Vagina (tissue), 2 donors: Measurements from ENCODE around the gene TRMT11. TPM values are rescaled to one million over a fixed set of nuclear protein-coding genes. Genes with fewer than 3 reads are reported as not detected.
"Not testable (repeated sequence)": the region's sequence is repeated elsewhere in the genome, so short reads cannot be mapped to it uniquely, and the experiment has no call there.

ENCODE experiments used
- DNase-seq, 2 donors: peaks; one replicate each; pipeline ENCODE4 v3.0.0-alpha.2; 2017; ENCODE audit errors: extremely low spot score in 2 of 2
- H3K27ac ChIP-seq: fragments of 200-600 bp; sonication (generic); one replicate; pipeline ENCODE4 v1.5.1; 2019
- H3K27me3 ChIP-seq: fragments of 200-600 bp; sonication (generic); one replicate; pipeline ENCODE4 v1.5.1; 2019
- H3K36me3 ChIP-seq, 2 donors: fragments of 200-600 bp; sonication (generic); one replicate each; pipeline ENCODE4 v1.5.1; 2017 to 2019
- H3K4me1 ChIP-seq: fragments of 200-600 bp; sonication (generic); one replicate; pipeline ENCODE4 v1.5.1; 2019
- H3K4me3 ChIP-seq, 2 donors: fragments of 200-600 bp; sonication (generic); 1 replicate in 1 of 2; 2 replicates in 1 of 2; pipeline ENCODE4 v1.5.1; 2016 to 2019
- H3K9me3 ChIP-seq: fragments of 200-600 bp; sonication (generic); one replicate; pipeline ENCODE4 v1.5.1; 2019
- POLR2A ChIP-seq, 2 donors: fragments of 450-650 bp; IDR thresholded peaks; one replicate each; pipeline ENCODE4 v1.6.1; 2017; ENCODE audit warnings: antibody characterized with exemption in 2 of 2, mild to moderate bottlenecking in 2 of 2, moderate library complexity in 2 of 2
- POLR2AphosphoS5 ChIP-seq, 2 donors: sonication (generic); formaldehyde crosslinking; IDR thresholded peaks; one replicate each; pipeline ENCODE4 v1.9.0; 2017; ENCODE audit warnings: antibody characterized with exemption in 2 of 2, mild to moderate bottlenecking in 2 of 2, low read depth in 1 of 2; ENCODE audit not compliant: insufficient read depth in 1 of 2
- intact Hi-C: fragments of 100-400 bp; cut with DNase I; formaldehyde crosslinking; loops from one replicate; pipeline ENCODE4 v1.15.1; 2023
- total RNA-seq: library from RNA; depleted of rRNA; stranded (reverse); fragments of >200 nt; gene quantifications from one replicate; pipeline ENCODE4 v1.2.3, GENCODE V29; 2016
- TF ChIP-seq, protein P1 (sequence below), 3 experiments: fragments of 450-650 bp in 2 of 3; fragments of 200-600 bp in 1 of 3; sonication (generic) in 1 of 3; IDR thresholded peaks; one replicate each; pipeline ENCODE4 v1.5.1; 2017 to 2019; ENCODE audit warnings: antibody characterized with exemption in 3 of 3, mild to moderate bottlenecking in 2 of 3, moderate library complexity in 2 of 3

TRMT11 gene
- total RNA-seq, 1 donor from 2014 or later = 28.0 TPM

DNA sequence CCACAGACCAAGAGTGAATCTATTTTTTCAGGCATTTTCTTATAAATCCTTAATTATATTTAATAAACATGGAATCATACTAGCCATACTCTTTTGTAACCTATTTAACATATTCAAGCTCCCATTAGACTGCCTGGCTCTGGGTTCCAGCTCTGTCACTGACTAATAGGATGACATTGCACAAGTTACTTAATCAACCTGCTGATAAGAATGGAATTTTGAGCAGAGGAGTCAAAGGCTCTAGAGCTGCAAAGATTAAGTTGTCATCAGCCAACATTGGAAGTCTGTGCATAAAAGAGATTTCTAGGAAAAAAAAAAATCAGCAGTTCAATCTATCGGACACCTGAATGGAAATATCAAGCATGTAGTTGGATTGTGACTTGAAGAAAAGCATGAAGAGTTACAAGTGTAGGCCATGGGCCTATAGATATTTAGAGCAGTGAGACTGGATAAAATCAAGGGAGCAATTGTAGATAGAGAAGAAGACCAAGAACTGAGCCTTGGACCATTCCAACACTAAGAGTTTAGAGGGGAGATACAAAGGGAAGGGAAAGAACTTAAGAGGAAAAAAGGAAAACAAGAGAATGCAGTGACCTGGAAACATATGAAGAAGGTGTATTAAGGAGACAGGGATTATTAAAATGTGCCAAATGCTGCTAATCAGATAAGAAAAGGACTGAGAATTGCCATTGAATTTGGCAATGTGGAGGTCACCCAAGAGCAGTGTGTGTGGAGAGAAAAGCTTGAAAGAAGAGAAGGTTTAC, 40.8 kb upstream of the TRMT11 start:
- no peaks in the 10 kb centered on the region for H3K36me3 ChIP-seq
- H3K27ac ChIP-seq = peak overlapping the region; percentile 71
- intact Hi-C loops = no loop called here
- H3K27me3 ChIP-seq = no peaks in the 10 kb centered on the region
- TF ChIP-seq POLR2A (IDR thresholded peaks at IDR 0.05) (no peak), POLR2AphosphoS5 (IDR thresholded peaks at IDR 0.05; ENCODE audit: insufficient read depth in 1 of 2, low read depth in 1 of 2) (no peak)
- TF ChIP-seq, protein P1, sequence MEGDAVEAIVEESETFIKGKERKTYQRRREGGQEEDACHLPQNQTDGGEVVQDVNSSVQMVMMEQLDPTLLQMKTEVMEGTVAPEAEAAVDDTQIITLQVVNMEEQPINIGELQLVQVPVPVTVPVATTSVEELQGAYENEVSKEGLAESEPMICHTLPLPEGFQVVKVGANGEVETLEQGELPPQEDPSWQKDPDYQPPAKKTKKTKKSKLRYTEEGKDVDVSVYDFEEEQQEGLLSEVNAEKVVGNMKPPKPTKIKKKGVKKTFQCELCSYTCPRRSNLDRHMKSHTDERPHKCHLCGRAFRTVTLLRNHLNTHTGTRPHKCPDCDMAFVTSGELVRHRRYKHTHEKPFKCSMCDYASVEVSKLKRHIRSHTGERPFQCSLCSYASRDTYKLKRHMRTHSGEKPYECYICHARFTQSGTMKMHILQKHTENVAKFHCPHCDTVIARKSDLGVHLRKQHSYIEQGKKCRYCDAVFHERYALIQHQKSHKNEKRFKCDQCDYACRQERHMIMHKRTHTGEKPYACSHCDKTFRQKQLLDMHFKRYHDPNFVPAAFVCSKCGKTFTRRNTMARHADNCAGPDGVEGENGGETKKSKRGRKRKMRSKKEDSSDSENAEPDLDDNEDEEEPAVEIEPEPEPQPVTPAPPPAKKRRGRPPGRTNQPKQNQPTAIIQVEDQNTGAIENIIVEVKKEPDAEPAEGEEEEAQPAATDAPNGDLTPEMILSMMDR (IDR thresholded peaks at IDR 0.05) = no peak
- no peak overlapping the region for H3K4me3 ChIP-seq
- peaks cover 38% of the 10 kb centered on the region for H3K4me1 ChIP-seq
- H3K9me3 ChIP-seq = no peaks in the 10 kb centered on the region
- no peak for DNase-seq

DNA sequence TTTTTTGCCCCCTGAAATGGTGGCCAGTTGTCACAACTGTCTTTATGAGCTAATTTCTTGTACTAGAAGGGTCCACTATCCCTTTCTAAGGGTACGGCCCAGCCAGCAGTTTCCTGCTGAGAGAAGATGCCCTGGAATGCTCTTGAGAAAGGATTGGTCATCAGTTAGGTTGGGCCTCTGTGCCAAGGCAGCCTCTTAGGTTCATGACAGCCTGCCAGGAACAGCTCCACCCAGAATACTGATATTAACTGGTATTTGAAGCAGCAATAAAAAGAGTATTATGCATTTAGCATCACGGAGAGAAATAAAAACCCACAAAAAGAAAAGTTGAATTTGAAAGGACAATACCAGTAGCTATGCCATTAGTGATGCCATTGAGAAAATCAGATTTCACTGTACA, 38.7 kb upstream of the TRMT11 start:
- Histone ChIP-seq H3K4me1 (peaks cover 34% of the 10 kb centered on the region), H3K36me3 (no peaks in the 10 kb centered on the region), H3K9me3 (no peaks in the 10 kb centered on the region), H3K4me3 (no peak overlapping the region), H3K27ac (no peak overlapping the region), H3K27me3 (no peaks in the 10 kb centered on the region)
- intact Hi-C loops = no loop called here
- no peak for DNase-seq
- TF ChIP-seq POLR2AphosphoS5 (IDR thresholded peaks at IDR 0.05; ENCODE audit: insufficient read depth in 1 of 2, low read depth in 1 of 2) = no peak
- TF ChIP-seq, protein P1 (IDR thresholded peaks at IDR 0.05) = no peak
- no peak for TF ChIP-seq POLR2A (IDR thresholded peaks at IDR 0.05)

DNA sequence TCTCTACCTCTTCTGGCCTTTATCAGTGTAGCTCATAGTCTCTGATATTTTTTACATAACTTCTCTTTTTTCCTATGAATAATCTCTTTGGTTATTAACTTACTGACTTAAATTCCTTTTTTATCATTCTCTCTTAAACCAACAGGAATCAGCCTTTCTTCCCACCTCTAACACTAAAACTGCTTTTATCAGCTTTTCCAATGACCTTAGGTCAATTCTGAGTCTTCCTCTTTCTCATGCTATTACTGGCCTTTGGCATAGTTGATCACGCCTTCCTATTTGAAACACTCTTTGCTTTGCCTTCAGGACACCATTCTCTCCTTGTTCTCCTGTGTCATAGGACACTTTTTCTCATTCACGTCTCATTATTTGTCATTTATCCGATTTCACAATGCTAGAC, 37.9 kb upstream of the TRMT11 start:
- no peak overlapping the region for H3K27ac ChIP-seq
- DNase-seq = no peak
- TF ChIP-seq POLR2A (IDR thresholded peaks at IDR 0.05) (no peak), POLR2AphosphoS5 (IDR thresholded peaks at IDR 0.05; ENCODE audit: insufficient read depth in 1 of 2, low read depth in 1 of 2) (no peak)
- TF ChIP-seq, protein P1 (IDR thresholded peaks at IDR 0.05) = no peak
- intact Hi-C loops = no loop called here
- no peaks in the 10 kb centered on the region for H3K36me3 ChIP-seq
- H3K4me3 ChIP-seq = no peak overlapping the region
- peaks cover 29% of the 10 kb centered on the region for H3K4me1 ChIP-seq
- no peaks in the 10 kb centered on the region for H3K27me3 ChIP-seq
- no peaks in the 10 kb centered on the region for H3K9me3 ChIP-seq

DNA sequence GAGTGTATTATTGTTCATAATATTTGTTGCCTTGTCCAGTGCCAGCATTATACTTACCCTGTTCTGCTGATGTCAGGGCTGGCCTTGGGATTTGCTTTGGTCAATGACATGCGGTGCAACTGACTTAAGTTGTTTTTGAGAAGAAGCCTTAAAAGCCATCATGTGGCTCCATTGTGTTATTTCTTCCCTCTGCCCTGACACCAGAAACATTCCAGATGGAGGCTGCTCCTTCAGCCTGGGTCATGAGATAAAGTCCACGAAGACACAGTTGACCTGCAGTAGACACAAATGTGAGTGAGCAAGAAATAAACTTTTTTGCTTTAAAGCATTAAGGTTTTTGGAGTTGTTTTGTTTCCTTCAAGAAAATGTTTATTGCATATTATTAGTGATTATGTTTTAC, 37.3 kb upstream of the TRMT11 start:
- intact Hi-C loops = no loop called here
- DNase-seq = no peak
- H3K4me3 ChIP-seq = no peak overlapping the region
- no peaks in the 10 kb centered on the region for H3K27me3 ChIP-seq
- no peak overlapping the region for H3K27ac ChIP-seq
- TF ChIP-seq POLR2A (IDR thresholded peaks at IDR 0.05) = no peak
- TF ChIP-seq POLR2AphosphoS5 (IDR thresholded peaks at IDR 0.05; ENCODE audit: insufficient read depth in 1 of 2, low read depth in 1 of 2) = no peak
- TF ChIP-seq, protein P1 (IDR thresholded peaks at IDR 0.05) = no peak
- H3K4me1 ChIP-seq = peaks cover 23% of the 10 kb centered on the region
- H3K36me3 ChIP-seq = no peaks in the 10 kb centered on the region
- H3K9me3 ChIP-seq = no peaks in the 10 kb centered on the region

DNA sequence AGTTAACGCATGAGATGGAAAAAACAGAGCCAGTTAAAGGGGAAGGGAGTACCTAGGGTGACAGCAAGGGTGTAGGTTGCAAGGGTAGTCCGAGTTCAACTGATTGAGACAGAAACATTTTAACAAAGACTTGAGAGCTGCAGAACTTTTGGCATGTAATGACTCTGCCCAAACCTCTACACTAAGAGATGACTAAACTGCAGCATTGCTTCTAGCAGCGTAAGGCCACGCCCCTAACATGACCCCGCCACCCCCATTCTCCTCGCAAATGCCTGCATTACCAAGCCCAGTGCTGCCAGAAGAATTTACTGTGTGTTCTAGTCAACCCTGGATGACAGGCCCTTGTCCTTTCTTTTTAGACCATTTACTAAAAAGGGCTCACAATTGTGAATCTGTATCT, 36.0 kb upstream of the TRMT11 start:
- Histone ChIP-seq H3K9me3 (no peaks in the 10 kb centered on the region), H3K4me1 (peaks cover 20% of the 10 kb centered on the region), H3K4me3 (no peak overlapping the region), H3K27ac (no peak overlapping the region), H3K27me3 (no peaks in the 10 kb centered on the region), H3K36me3 (no peaks in the 10 kb centered on the region)
- no peak for DNase-seq
- TF ChIP-seq POLR2A (IDR thresholded peaks at IDR 0.05) (no peak), POLR2AphosphoS5 (IDR thresholded peaks at IDR 0.05; ENCODE audit: insufficient read depth in 1 of 2, low read depth in 1 of 2) (no peak)
- TF ChIP-seq, protein P1 (IDR thresholded peaks at IDR 0.05) = no peak
- intact Hi-C loops = no loop called here

DNA sequence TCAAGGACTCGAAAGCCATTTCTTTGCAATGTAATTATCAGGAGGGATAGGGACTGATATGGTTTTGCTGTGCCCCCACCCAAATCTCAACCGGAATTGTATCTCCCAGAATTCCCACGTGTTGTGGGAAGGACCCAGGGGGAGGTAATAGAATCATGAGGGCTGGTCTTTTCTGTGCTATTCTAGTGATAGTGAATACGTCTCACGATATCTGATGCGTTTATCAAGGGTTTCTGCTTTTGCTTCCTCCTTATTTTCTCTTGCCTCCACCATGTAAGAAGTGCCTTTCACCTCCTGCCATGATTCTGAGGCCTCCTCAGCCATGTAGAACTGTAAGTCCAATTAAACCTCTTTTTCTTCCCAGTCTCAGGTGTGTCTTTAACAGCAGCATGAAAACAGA, 35.6 kb upstream of the TRMT11 start:
- H3K9me3 ChIP-seq, H3K36me3 ChIP-seq, intact Hi-C loops, H3K27ac ChIP-seq, H3K27me3 ChIP-seq, DNase-seq, H3K4me3 ChIP-seq: not testable (repeated sequence)
- peaks cover 19% of the 10 kb centered on the region for H3K4me1 ChIP-seq
